ENCODE data around the gene BRPF1. TPM values are rescaled to one million over a fixed set of nuclear protein-coding genes. Genes with fewer than 3 reads are reported as not detected.

The BRPF1 gene
- total RNA-seq, 2 experiments from 2014 or later: 31.5 to 31.9 TPM

DNA sequence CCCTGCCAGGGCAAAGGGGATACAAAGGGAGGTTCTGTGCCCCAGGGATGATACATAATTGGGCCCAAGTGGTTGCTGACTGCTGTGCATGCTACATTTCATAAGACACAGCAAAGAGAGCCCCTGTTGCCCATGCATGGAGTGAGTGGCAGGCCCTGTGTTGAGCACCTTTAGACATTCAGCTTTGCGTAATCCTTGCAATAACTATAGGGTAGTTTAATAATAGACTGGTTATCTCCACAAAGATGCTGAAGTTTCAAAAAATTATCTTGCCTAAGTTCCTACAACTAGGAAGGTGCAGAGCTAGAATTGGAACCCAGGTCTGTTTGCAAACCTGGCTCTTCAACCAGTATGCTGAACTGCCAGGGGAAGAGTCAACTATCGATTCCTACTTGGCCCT lies 16.5 kb downstream of the BRPF1 start:
- no peak overlapping the region for H3K27ac ChIP-seq (ENCODE audit: low read depth, low read length, poor library complexity, severe bottlenecking)
- no peaks in the 10 kb centered on the region for H4K20me1 ChIP-seq (ENCODE audit: insufficient read depth, low read length)
- TF ChIP-seq CTCF (conservative IDR thresholded peaks at IDR 0.05; ENCODE audit: low read length) (no peak), EZH2phosphoT487 (IDR thresholded peaks at IDR 0.05; ENCODE audit: borderline replicate concordance, low read depth, low read length) (no peak)
- no peak overlapping the region for H3K4me3 ChIP-seq (ENCODE audit: low read depth, low read length, poor library complexity, severe bottlenecking)
- peaks cover 19% of the 10 kb centered on the region for H3K79me2 ChIP-seq (ENCODE audit: insufficient read depth, low read depth, low read length)
- POLR2A ChIA-PET: interaction anchor here (0.6 to 3.6 kb wide), 2 partner anchors 17 to 88 kb away, joined by 4 to 16 read pairs; partner anchors contain the start of gene BRPF1
- CTCF ChIA-PET (ENCODE audit: unreplicated experiment): no interaction called here
- DNase-seq (ENCODE audit: low spot score): no peak
- H3K4me2 ChIP-seq (ENCODE audit: low read length): no peak overlapping the region
- intact Hi-C loops (cut with micrococcal nuclease; ENCODE audit: unreplicated experiment): no loop called here
- no peaks in the 10 kb centered on the region for H3K9me2 ChIP-seq (ENCODE audit: insufficient read depth, low read length)
- H3K9me3 ChIP-seq (ENCODE audit: low read length): no peaks in the 10 kb centered on the region
- H2AFZ ChIP-seq (ENCODE audit: low read length): no peak overlapping the region
- peaks cover 84% of the 10 kb centered on the region for H3K36me3 ChIP-seq (ENCODE audit: insufficient read depth, low read length)
- no TSS peak for BruUV-seq (replicated peaks)
- H3K4me1 ChIP-seq (ENCODE audit: insufficient read depth, low read length, poor library complexity, severe bottlenecking): peaks cover 24% of the 10 kb centered on the region

DNA sequence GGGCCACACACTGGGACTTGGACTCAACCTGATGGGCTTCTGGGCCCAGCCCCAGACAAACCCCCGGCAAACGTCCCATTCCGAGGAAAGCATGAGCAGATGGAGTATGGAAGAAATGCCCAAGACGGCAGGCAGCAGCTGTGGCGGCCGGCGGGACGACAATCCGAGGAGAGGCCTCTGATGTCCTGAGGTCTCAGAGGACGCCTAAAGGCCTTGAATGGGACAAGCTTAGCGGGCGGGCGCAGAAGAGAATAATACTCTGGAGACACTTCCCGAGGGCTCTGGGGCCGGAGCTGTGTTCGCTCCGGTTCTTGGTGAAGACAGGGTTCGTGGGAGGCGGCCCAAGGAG lies 17.7 kb downstream of the BRPF1 start:
- Histone ChIP-seq H3K9me2 (ENCODE audit: insufficient read depth, low read length) (no peaks in the 10 kb centered on the region), H2AFZ (ENCODE audit: low read length) (peak overlapping the region; percentile 27; the same call in 1 of the 2 replicates), H3K36me3 (ENCODE audit: insufficient read depth, low read length) (peaks cover 82% of the 10 kb centered on the region), H3K4me2 (ENCODE audit: low read length) (peak overlapping the region; percentile 77), H4K20me1 (ENCODE audit: insufficient read depth, low read length) (no peaks in the 10 kb centered on the region), H3K27ac (ENCODE audit: low read depth, low read length, poor library complexity, severe bottlenecking) (peak overlapping the region; percentile 88), H3K9me3 (ENCODE audit: low read length) (no peaks in the 10 kb centered on the region), H3K4me3 (ENCODE audit: low read depth, low read length, poor library complexity, severe bottlenecking) (peak overlapping the region; percentile 81), H3K4me1 (ENCODE audit: insufficient read depth, low read length, poor library complexity, severe bottlenecking) (peaks cover 34% of the 10 kb centered on the region), H3K79me2 (ENCODE audit: insufficient read depth, low read depth, low read length) (peaks cover 19% of the 10 kb centered on the region)
- ChIA-PET POLR2A (interaction anchor here (0.6 to 3.6 kb wide), 7 partner anchors 11 to 215 kb away, joined by 3 to 16 read pairs (median 4); partner anchors contain the start of genes ARPC4, BRPF1 and TADA3), CTCF (ENCODE audit: unreplicated experiment) (no interaction called here)
- intact Hi-C loops (cut with micrococcal nuclease; ENCODE audit: unreplicated experiment): loop anchor here (1.0 kb wide), 1 partner anchor 100 kb away; the partner anchor contains the start of gene MTMR14
- DNase-seq (ENCODE audit: low spot score): no peak
- TF ChIP-seq EZH2phosphoT487 (IDR thresholded peaks at IDR 0.05; ENCODE audit: borderline replicate concordance, low read depth, low read length): no peak
- TF ChIP-seq CTCF (conservative IDR thresholded peaks at IDR 0.05; ENCODE audit: low read length): no peak
- BruUV-seq (replicated peaks): no TSS peak
